GM18909 (cell line): ENCODE measurements around the gene UGT1A9.
"Not testable (repeated sequence)": the region's sequence is repeated elsewhere in the genome, so short reads cannot be mapped to it uniquely, and the experiment has no call there.

ENCODE experiments used
- ATAC-seq: cut with Tn5 transposase; IDR thresholded peaks from one replicate; pipeline ENCODE4 v1.9.1; 2021; ENCODE audit warnings: mild to moderate bottlenecking; ENCODE audit not compliant: unreplicated experiment, poor library complexity

The UGT1A9 gene

DNA sequence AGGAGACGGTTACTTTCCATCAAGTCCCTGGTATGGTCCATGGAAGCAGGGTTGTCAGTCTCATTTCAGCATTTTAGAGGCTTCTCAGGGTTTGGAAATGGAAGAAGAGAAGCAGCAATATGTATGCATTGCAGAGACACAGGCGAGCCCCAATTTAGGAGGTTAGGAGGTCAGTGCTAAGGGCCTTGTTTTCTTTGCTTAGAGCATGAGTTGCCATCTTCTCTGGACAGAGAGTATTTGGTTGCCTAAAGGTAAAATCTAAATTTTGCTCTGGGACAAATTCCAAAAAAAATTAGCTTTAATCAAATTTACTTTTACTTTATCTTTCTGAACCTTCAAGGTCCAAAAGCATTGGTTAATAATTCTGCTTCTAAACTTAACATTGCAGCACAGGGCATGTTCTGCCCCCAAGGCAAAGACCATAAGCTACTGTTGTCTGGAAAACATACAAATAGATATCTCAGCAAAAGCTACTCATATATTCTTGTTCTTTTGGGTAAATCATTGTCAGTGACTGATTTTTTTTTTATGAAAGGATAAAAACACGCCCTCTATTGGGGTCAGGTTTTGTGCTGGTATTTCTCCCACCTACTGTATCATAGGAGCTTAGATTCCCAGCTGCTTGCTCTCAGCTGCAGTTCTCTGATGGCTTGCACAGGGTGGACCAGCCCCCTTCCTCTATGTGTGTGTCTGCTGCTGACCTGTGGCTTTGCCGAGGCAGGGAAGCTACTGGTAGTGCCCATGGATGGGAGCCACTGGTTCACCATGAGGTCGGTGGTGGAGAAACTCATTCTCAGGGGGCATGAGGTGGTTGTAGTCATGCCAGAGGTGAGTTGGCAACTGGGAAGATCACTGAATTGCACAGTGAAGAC, at the start of gene UGT1A9:
Gene UGT1A9 (plus strand): TSS at position 609 of the 872 bp plus-strand sequence. CDS start 37 bp downstream, at position 646.
- ATAC-seq = no peak

DNA sequence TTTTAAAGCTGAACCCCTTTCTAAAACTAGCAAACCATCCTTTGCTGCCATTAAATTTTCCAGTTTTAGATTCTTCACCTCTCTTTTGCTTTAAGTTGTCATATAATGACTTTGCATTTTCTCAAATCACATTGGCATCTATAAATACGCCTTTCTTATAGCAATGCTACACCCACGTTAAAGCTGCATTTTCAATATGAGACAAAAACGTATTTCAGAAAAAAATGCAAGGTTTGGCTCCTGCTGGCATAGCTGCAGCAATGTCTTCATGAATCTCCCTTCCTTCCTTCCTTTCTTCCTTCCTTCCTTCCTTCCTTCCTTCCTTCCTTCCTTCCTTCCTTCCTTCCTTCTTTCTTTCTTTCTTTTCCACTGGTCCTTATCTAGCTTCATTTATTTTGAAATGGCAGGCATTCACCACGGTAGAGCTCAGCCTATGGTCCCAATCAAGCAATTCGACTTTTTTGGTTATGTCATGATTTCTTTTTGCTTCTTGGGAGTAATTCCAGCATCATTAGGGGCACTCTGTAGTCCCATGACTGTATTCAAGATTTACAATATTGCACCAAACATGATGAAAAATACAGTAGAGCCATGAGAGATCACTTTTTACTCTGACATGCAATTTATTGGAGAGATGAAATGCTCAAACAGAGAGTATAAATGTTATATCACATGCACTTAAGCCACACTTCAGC, 44.2 kb upstream of the UGT1A9 start:
- ATAC-seq = no peak

- ATAC-seq = not testable (repeated sequence)
These were observed 35.4 kb upstream of the UGT1A9 start, which contains the start of gene UGT1A10 for GRCh38 chr2:233636306-233636705. UGT1A10 (plus strand) TSS chr2:233636448; CDS start chr2:233636523, 75 bp downstream.

DNA sequence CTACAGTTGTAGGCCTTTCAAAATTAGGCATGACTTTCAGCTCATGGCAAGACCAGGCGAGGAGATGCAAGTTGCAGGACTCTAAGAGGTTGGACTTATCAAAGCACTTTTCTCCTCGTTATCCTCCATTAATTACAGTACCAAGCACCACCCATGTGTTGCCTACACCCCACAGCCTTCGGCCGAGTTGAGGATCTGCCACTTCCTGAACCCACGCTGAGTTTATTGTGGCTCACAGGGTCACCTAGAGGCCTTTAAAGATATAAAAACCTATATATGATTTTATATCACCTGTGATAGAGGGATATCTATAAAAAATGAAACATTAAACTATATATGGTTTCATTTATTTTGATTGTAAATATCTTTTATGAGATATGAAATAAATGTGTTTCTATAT, 32.9 kb upstream of the UGT1A9 start:
- no peak for ATAC-seq

- ATAC-seq = no peak
These were observed 31.8 kb upstream of the UGT1A9 start for GRCh38 chr2:233639860-233640259.

- ATAC-seq = no peak
These were observed 28.6 kb upstream of the UGT1A9 start for GRCh38 chr2:233643128-233643527.

- not testable (repeated sequence) for ATAC-seq
These were observed 25.7 kb upstream of the UGT1A9 start for GRCh38 chr2:233646033-233646432.

DNA sequence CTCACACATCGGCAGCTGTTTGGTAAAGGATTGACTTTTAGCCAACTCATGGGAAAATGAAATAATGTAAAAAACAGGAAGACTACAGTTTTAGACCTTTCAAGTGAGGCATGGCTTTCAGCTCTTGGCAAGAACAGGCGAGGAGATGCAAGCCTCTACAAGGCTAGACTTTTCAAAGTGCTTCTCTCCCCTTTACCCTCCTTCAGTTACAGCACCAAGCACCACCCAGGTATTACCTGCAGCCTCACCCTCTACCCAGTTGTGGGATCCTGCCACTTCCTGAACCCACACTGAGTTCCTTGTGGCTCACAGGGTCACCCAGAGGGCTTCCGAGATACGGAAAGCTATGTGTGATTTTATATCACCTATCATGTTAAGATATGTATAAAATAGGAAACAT, 20.7 kb upstream of the UGT1A9 start:
- ATAC-seq = no peak

- no peak for ATAC-seq
These were observed 20.3 kb upstream of the UGT1A9 start for GRCh38 chr2:233651430-233651829.

- ATAC-seq = no peak
These were observed 17.2 kb upstream of the UGT1A9 start for GRCh38 chr2:233654501-233654900.

- ATAC-seq = no peak
These were observed 16.7 kb upstream of the UGT1A9 start for GRCh38 chr2:233655043-233655442.

- not testable (repeated sequence) for ATAC-seq
These were observed 15.8 kb upstream of the UGT1A9 start for GRCh38 chr2:233655943-233656342.

GRCh38 chr2:233656443-233656842, 15.3 kb upstream of the UGT1A9 start:
- no peak for ATAC-seq

DNA sequence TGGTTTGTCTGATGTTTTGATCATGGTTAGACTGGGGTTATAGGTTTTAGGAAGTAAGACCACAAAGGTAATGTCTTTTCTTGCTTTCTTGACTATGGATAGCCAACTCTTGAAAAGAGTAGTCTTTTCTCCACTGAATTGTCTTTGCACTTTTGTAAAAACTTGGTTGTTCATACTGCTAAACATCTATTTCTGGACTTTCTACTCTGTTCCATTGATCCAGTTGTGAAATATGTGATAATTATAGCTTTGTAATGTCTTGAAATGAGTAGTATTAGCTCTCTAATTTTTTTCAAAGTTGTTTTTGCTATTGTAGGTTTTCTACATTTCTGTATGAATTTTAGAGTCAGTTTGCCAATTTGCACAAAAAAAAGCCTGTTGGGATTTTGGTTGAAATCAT, 13.1 kb upstream of the UGT1A9 start:
- ATAC-seq = no peak

DNA sequence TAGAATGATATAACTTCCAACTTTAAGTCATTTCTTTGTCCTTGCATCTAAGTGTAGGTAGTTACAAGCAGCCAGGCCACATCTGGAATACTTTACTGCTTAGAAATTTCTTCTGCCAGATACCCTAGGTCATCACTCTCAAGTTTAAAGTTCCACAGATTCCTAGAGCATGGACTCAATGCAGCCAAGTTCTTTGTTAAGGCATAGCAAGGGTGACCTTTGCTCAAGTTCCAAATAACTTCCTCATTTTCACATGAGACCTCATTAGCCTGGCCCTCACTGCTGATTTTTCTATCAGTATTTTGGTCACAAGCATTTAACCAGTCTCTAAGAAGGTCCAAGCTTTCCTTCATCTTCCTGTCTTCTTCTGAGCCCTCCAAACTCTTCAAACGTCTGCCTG, 7.8 kb upstream of the UGT1A9 start:
- no peak for ATAC-seq

DNA sequence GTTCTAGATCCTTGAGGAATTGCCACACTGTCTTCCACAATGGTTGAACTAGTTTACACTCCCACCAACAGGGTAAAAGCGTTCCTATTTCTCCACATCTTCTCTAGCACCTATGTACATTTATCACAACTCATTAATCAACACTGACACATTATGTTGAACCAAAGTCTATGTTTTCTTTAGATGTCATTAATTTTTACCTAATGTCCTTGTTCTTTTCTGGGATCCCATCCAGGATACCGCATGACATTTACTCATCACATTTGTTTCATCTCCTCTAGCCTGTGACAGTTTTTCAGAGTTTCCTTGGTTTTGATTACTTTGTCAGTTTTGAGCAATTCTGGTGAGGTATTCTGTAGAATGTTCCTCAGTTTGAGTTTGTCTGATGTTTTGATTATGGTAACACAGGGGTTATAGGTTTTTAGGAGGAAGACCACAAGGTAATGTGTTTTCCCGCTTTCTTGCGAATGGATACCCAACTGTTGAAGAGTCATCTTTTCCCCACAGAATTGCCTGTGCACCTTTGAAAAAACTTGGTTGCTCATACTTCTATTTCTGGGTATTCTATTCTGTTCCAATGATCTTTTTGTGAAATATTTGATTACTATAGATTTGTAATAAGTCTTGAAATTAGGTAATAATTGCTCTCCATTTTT, 3.0 kb upstream of the UGT1A9 start:
- no peak for ATAC-seq

GRCh38 chr2:233672886-233673285, 1.2 kb downstream of the UGT1A9 start:
- ATAC-seq = no peak

GRCh38 chr2:233673896-233674295, 2.2 kb downstream of the UGT1A9 start:
- no peak for ATAC-seq

GRCh38 chr2:233674314-233674713, 2.6 kb downstream of the UGT1A9 start:
- ATAC-seq = no peak

- ATAC-seq = no peak
These were observed 3.3 kb downstream of the UGT1A9 start for GRCh38 chr2:233674995-233675394.

- no peak for ATAC-seq
These were observed 4.3 kb downstream of the UGT1A9 start for GRCh38 chr2:233676046-233676445.
